Measurements from ENCODE around the gene RPP25L.
A peak's percentile ranks its signal among the peaks of the same experiment; 100 is the strongest.

The RPP25L gene

GRCh38 chr9:34611811-34612787 lies at the start of gene RPP25L:
RPP25L (minus strand) TSS chr9:34612097; CDS start chr9:34611296, 801 bp downstream.
- Histone ChIP-seq H3K9me3 (ENCODE audit: control insufficient read depth, low read length) (no peaks in the 10 kb centered on the region), H3K4me3 (ENCODE audit: low read length) (peak within 1 kb of the TSS; percentile 48), H3K4me1 (ENCODE audit: control insufficient read depth, insufficient read depth, low read length) (peaks cover 17% of the 10 kb centered on the region)

DNA sequence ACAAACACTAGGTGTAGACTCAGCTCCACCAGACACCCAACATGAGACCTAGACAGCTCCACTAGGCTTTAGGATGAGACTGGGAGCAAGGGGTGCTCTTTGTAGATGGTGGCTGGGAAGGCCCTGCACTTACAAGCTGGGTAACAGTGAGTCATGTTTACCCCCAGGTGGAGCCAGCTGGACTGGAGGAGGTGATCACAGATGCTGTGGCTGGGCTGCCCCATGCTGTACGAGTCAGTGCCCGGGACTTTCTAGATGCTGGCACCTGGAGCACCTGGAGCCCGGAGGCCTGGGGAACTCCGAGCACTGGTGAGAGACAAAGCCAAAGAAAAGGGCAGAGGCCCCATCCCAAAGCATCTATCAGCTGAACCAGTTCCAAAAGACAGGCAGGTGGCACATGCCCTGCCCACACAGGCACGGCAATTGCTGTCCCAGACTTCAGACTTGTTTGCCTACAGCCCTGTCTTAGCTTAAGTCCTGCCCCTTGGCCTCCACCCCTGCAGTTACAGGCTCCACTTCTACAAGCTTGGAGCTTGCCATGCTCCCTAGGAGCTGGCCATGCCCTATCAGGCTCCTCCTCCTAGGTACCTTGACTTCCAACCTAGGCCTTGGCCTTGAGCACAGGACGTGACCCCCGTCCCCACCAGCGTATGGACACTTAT lies 47.8 kb upstream of the RPP25L start:
- no peak overlapping the region for H3K4me3 ChIP-seq (ENCODE audit: low read length)
- H3K9me3 ChIP-seq (ENCODE audit: control insufficient read depth, low read length) = no peaks in the 10 kb centered on the region
- H3K36me3 ChIP-seq (ENCODE audit: control insufficient read depth, insufficient read depth, low read length) = no peaks in the 10 kb centered on the region
- H3K4me1 ChIP-seq (ENCODE audit: control insufficient read depth, insufficient read depth, low read length) = peaks cover 11% of the 10 kb centered on the region
- no peak overlapping the region for H3K9ac ChIP-seq (ENCODE audit: low read length)
- H3K27me3 ChIP-seq (ENCODE audit: control insufficient read depth, insufficient read depth, low read length) = no peaks in the 10 kb centered on the region

More at GRCh38 chr9:34611811-34612787, at the start of gene RPP25L:
- Histone ChIP-seq H3K27me3 (ENCODE audit: control insufficient read depth, insufficient read depth, low read length) (no peaks in the 10 kb centered on the region), H3K9ac (ENCODE audit: low read length) (peak within 1 kb of the TSS; percentile 90), H3K36me3 (ENCODE audit: control insufficient read depth, insufficient read depth, low read length) (no peaks in the 10 kb centered on the region)

DNA sequence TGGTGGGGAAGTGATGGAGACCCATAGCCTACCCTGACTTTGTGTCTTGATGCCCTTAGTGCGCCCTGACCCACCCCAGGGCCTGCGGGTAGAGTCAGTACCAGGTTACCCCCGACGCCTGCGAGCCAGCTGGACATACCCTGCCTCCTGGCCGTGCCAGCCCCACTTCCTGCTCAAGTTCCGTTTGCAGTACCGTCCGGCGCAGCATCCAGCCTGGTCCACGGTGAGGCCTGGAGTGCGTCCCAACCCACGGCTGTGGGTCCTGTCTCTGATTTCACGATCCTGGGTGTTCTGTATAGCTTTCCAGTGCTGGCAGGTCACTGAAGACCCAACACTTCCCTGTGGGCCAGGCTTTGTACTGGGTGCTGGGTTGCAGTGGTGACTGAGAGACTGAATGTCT lies 46.6 kb upstream of the RPP25L start:
- Histone ChIP-seq H3K4me1 (ENCODE audit: control insufficient read depth, insufficient read depth, low read length) (peaks cover 6% of the 10 kb centered on the region), H3K36me3 (ENCODE audit: control insufficient read depth, insufficient read depth, low read length) (no peaks in the 10 kb centered on the region), H3K9ac (ENCODE audit: low read length) (no peak overlapping the region), H3K4me3 (ENCODE audit: low read length) (no peak overlapping the region), H3K9me3 (ENCODE audit: control insufficient read depth, low read length) (no peaks in the 10 kb centered on the region), H3K27me3 (ENCODE audit: control insufficient read depth, insufficient read depth, low read length) (no peaks in the 10 kb centered on the region)

DNA sequence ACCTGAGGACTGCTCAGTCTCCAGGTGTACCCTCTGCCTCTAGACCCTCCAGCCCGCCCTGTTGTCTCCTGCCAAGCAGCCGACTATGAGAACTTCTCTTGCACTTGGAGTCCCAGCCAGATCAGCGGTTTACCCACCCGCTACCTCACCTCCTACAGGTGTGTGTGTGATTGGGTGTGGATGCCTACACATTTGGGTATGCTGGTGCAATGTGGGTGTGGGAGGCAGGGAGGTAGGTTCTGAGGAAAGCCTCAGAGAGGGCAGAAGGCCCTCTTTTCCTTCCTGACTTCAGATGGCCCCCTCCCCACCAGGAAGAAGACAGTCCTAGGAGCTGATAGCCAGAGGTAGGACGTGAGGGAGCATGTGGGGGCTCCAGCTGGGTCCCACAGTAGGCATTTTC lies 45.1 kb upstream of the RPP25L start:
- H3K9me3 ChIP-seq (ENCODE audit: control insufficient read depth, low read length) = no peaks in the 10 kb centered on the region
- H3K4me3 ChIP-seq (ENCODE audit: low read length) = no peak overlapping the region
- H3K36me3 ChIP-seq (ENCODE audit: control insufficient read depth, insufficient read depth, low read length) = no peaks in the 10 kb centered on the region

GRCh38 chr9:34655394-34655793 lies 43.5 kb upstream of the RPP25L start:
- Histone ChIP-seq H3K9me3 (ENCODE audit: control insufficient read depth, low read length) (no peaks in the 10 kb centered on the region), H3K9ac (ENCODE audit: low read length) (no peak overlapping the region), H3K36me3 (ENCODE audit: control insufficient read depth, insufficient read depth, low read length) (no peaks in the 10 kb centered on the region), H3K4me1 (ENCODE audit: control insufficient read depth, insufficient read depth, low read length) (peaks cover 31% of the 10 kb centered on the region), H3K4me3 (ENCODE audit: low read length) (no peak overlapping the region), H3K27me3 (ENCODE audit: control insufficient read depth, insufficient read depth, low read length) (no peaks in the 10 kb centered on the region)

More for the DNA sequence above, 45.1 kb upstream of the RPP25L start:
- Histone ChIP-seq H3K27me3 (ENCODE audit: control insufficient read depth, insufficient read depth, low read length) (no peaks in the 10 kb centered on the region), H3K4me1 (ENCODE audit: control insufficient read depth, insufficient read depth, low read length) (peaks cover 20% of the 10 kb centered on the region), H3K9ac (ENCODE audit: low read length) (no peak overlapping the region)

GRCh38 chr9:34654323-34655051 lies 42.6 kb upstream of the RPP25L start:
- no peaks in the 10 kb centered on the region for H3K9me3 ChIP-seq (ENCODE audit: control insufficient read depth, low read length)
- H3K36me3 ChIP-seq (ENCODE audit: control insufficient read depth, insufficient read depth, low read length) = peaks cover 4% of the 10 kb centered on the region
- H3K9ac ChIP-seq (ENCODE audit: low read length) = no peak overlapping the region
- no peaks in the 10 kb centered on the region for H3K27me3 ChIP-seq (ENCODE audit: control insufficient read depth, insufficient read depth, low read length)
- H3K4me1 ChIP-seq (ENCODE audit: control insufficient read depth, insufficient read depth, low read length) = peaks cover 31% of the 10 kb centered on the region
- no peak overlapping the region for H3K4me3 ChIP-seq (ENCODE audit: low read length)

DNA sequence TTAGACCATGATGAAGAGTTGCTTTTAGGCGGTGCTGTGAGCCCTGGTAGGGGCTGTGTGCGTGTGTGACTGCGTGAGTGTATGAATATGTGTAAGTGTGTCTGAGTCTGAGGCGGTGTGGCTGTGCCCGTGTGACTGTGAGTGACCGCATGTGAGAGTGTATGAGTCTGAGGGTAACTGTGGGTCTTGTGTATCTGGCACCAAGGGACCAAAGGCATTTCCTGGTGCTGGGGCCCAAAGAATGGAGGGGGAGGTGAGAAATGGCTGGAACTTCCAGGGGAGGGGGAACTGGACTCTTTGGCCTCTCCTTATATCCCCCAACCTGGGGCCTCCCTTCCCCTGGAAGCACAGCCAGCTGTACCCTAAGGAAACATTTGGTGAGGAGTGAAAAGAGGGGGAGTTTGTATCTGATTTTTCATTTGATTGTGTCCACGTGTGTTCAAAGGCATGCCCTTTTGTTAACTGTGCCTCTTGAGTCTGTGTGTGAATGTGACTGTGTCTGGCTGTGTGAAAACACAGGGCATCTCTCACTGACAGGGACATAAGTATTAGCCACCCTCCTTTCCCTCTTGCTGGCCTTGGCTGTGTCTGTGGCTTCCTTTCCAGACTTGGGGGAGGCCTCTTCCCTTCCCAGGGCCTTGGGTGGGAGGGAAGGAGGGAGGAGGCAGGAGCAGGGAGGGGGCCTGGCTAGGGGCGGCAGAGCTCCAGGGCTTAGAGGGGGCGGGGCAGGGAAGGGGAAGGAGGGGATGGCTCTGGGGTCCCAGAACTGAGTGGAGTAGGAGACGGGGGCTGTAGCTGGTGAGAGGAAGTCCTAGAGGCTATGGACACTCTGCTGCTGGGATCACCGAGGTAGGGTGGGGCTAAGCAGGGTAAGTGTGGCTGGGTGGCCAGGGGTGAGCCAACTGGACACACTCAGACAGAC lies 41.5 kb upstream of the RPP25L start:
- Histone ChIP-seq H3K4me1 (ENCODE audit: control insufficient read depth, insufficient read depth, low read length) (peaks cover 32% of the 10 kb centered on the region), H3K27me3 (ENCODE audit: control insufficient read depth, insufficient read depth, low read length) (no peaks in the 10 kb centered on the region), H3K9ac (ENCODE audit: low read length) (no peak overlapping the region), H3K4me3 (ENCODE audit: low read length) (no peak overlapping the region), H3K9me3 (ENCODE audit: control insufficient read depth, low read length) (no peaks in the 10 kb centered on the region), H3K36me3 (ENCODE audit: control insufficient read depth, insufficient read depth, low read length) (peaks cover 11% of the 10 kb centered on the region)

GRCh38 chr9:34652602-34653000 lies 40.7 kb upstream of the RPP25L start:
- Histone ChIP-seq H3K9me3 (ENCODE audit: control insufficient read depth, low read length) (no peaks in the 10 kb centered on the region), H3K36me3 (ENCODE audit: control insufficient read depth, insufficient read depth, low read length) (peaks cover 11% of the 10 kb centered on the region), H3K4me3 (ENCODE audit: low read length) (no peak overlapping the region), H3K27me3 (ENCODE audit: control insufficient read depth, insufficient read depth, low read length) (no peaks in the 10 kb centered on the region), H3K9ac (ENCODE audit: low read length) (no peak overlapping the region), H3K4me1 (ENCODE audit: control insufficient read depth, insufficient read depth, low read length) (peaks cover 40% of the 10 kb centered on the region)

GRCh38 chr9:34651876-34652601 lies 40.1 kb upstream of the RPP25L start, which contains the start of gene IL11RA:
IL11RA (plus strand) TSS chr9:34652185; CDS start chr9:34655218, 3,033 bp downstream.
- peak within 1 kb of the TSS; percentile 37 for H3K9ac ChIP-seq (ENCODE audit: low read length)
- H3K9me3 ChIP-seq (ENCODE audit: control insufficient read depth, low read length) = no peaks in the 10 kb centered on the region
- peaks cover 45% of the 10 kb centered on the region for H3K4me1 ChIP-seq (ENCODE audit: control insufficient read depth, insufficient read depth, low read length)
- H3K4me3 ChIP-seq (ENCODE audit: low read length) = no peak within 1 kb of the TSS
- H3K36me3 ChIP-seq (ENCODE audit: control insufficient read depth, insufficient read depth, low read length) = peaks cover 11% of the 10 kb centered on the region
- H3K27me3 ChIP-seq (ENCODE audit: control insufficient read depth, insufficient read depth, low read length) = no peaks in the 10 kb centered on the region

- no peaks in the 10 kb centered on the region for H3K9me3 ChIP-seq (ENCODE audit: control insufficient read depth, low read length)
- no peaks in the 10 kb centered on the region for H3K27me3 ChIP-seq (ENCODE audit: control insufficient read depth, insufficient read depth, low read length)
- peaks cover 11% of the 10 kb centered on the region for H3K36me3 ChIP-seq (ENCODE audit: control insufficient read depth, insufficient read depth, low read length)
- H3K9ac ChIP-seq (ENCODE audit: low read length) = peak overlapping the region; percentile 37
- peaks cover 48% of the 10 kb centered on the region for H3K4me1 ChIP-seq (ENCODE audit: control insufficient read depth, insufficient read depth, low read length)
- no peak overlapping the region for H3K4me3 ChIP-seq (ENCODE audit: low read length)
Measured at GRCh38 chr9:34651321-34651720, 39.4 kb upstream of the RPP25L start.

All from mucosa of stomach (tissue), 1 donor.